Heart right ventricle (tissue), 16 donors: ENCODE data around the gene ADCYAP1R1. TPM values are rescaled to one million over a fixed set of nuclear protein-coding genes. Genes with fewer than 3 reads are reported as not detected.

Source experiments
- ATAC-seq, 8 donors: fragments of 200-7000 bp; cut with Tn5 transposase; one replicate each; pipeline ENCODE4 v1.9.1; 2020; ENCODE audit warnings: mild to moderate bottlenecking in 8 of 8, moderate library complexity in 8 of 8, moderate number of reproducible peaks in 1 of 8
- DNase-seq, 2 donors: peaks; one replicate each; pipeline ENCODE4 v3.0.0-alpha.2; 2020
- H3K27ac ChIP-seq, 10 donors: fragments of 200-600 bp; sonication (generic) in 2 of 10; one replicate each; pipeline versions ENCODE4 v1.5.0 to v1.8.0; 2020 to 2022; ENCODE audit warnings: mild to moderate bottlenecking in 3 of 10
- H3K27me3 ChIP-seq, 7 donors: fragments of 200-600 bp; one replicate each; pipeline ENCODE4 v1.8.0; 2021 to 2022; ENCODE audit warnings: mild to moderate bottlenecking in 2 of 7
- H3K36me3 ChIP-seq, 9 donors: fragments of 200-600 bp; sonication (generic) in 1 of 9; one replicate each; pipeline versions ENCODE4 v1.5.0 to v1.8.0; 2020 to 2022; ENCODE audit warnings: mild to moderate bottlenecking in 2 of 9
- H3K4me1 ChIP-seq, 9 donors: fragments of 200-600 bp; sonication (generic) in 1 of 9; one replicate each; pipeline versions ENCODE4 v1.5.0 to v1.8.0; 2020 to 2022; ENCODE audit warnings: mild to moderate bottlenecking in 4 of 9
- H3K4me3 ChIP-seq, 10 donors: fragments of 200-600 bp; sonication (generic) in 2 of 10; one replicate each; pipeline versions ENCODE4 v1.5.0 to v1.8.0; 2020 to 2022; ENCODE audit warnings: mild to moderate bottlenecking in 7 of 10, moderate library complexity in 2 of 10
- H3K9me3 ChIP-seq, 11 donors: fragments of 200-600 bp in 10 of 11; sonication (generic) in 2 of 11; one replicate each; pipeline versions ENCODE4 v1.5.0 to v1.8.0; 2013 to 2022; ENCODE audit warnings: mild to moderate bottlenecking in 2 of 11, control low read depth in 1 of 11, moderate library complexity in 1 of 11
- WGBS, 2 donors: extraction: QIAGEN DNeasy Blood & Tissue Kit; methylation state at CpG; one replicate each; pipeline ENCODE4 v1.1.7; 2013; ENCODE audit warnings: inconsistent platforms in 1 of 2; 5-methylcytosine and 5-hydroxymethylcytosine counted together
- intact Hi-C, 10 donors: fragments of 100-400 bp; cut with DNase I; formaldehyde crosslinking; loops; one replicate each; pipeline versions ENCODE4 v1.11.1 to v1.14.2; 2022
- polyA plus RNA-seq, 2 donors: library from polyadenylated mRNA; stranded (reverse); fragments of 200-250 nt; gene quantifications; one replicate each; pipeline ENCODE4 v1.2.3, GENCODE V29; 2013
- total RNA-seq, 10 donors: library from RNA; stranded (reverse); fragmentation: NEBNext Ultra II Directional in 3 of 10; extraction: Animal tissue kit (Norgen Biotek cat#: 25700) in 3 of 10; gene quantifications; one replicate each; pipeline versions ENCODE4 v1.2.1 to v1.2.4, GENCODE V29; 2021 to 2023
- TF ChIP-seq, protein P1 (sequence below), 9 donors: fragments of 200-600 bp; sonication (generic) in 2 of 9; IDR thresholded peaks; one replicate each; pipeline versions ENCODE4 v1.5.0 to v1.8.0; 2021 to 2022; ENCODE audit warnings: antibody characterized with exemption in 9 of 9, mild to moderate bottlenecking in 5 of 9, moderate library complexity in 1 of 9
- donor health status: Arrhythmogenic right ventricular cardiomyopathy.
- donor health status: ischemic (EF 13 %, LVEDD 7.1; RV severe dilation, severe dysfunction).
- donor health status: healthy with polysubstance abuse.
- donor health status: DM: no; HTN: yes; CAD: no.
- donor health status: DM: no; HTN: no; CAD: no.
- donor health status: ischemic (EF 25% LVEDD 6.9; RV normal size, moderate dysfunction).
- donor health status: ischemic (EF 25% LVEDD 5.7; RV mildly dilated, moderate dysfunction).
- donor health status: healthy.
- donor health status: DM: yes; HTN: yes; CAD: no.
- donor health status: Ischemic cardiomyopathy.
- donor health status: ischemic (EF 35%, LVEDD 5.7; RV mildly dilated, moderate dysfunction).
- donor health status: nonischemic (EF 11% LVEDD 7.7; RV severe dilation, severe dysfunction).
- donor health status: DM: yes; HTN: yes; CAD: no.
- donor health status: PGD.
- donor health status: ischemic (EF 29% LVEDD 5.4; RV normal size, mild dysfunction).
- donor health status: nonischemic (EF 23%, LVEDD 6.1; RV moderate dilation, normal function).

Gene ADCYAP1R1
- total and polyA plus RNA-seq, 12 donors = 0.59 to 5.8 (median 1.6) TPM

DNA sequence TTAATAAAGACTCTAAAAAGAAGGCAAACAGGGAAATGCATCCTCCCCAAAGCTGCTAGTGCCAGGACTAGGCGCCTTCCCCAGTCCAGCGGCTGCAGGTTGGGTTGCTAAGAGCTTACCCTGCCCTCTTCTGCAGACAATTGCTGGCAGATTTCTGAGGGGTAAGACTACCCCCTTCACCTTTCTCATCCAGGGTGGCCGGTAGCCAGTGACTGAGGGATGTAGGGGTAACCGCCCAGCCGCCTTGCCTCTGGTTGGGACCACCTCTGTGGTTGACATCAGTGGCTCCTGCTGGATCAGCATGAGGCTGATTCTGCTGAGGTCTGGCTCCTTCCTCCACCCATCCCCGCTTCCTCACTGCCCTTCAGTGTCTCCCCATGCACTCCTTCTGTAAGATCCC is 71.2 kb downstream of the ADCYAP1R1 start:
- Histone ChIP-seq H3K27me3 (peaks cover 0 to 7% (median 0%) of the 10 kb centered on the region in 7 donors), H3K4me3 (no peak overlapping the region), H3K27ac (no peak overlapping the region), H3K9me3 (no peaks in the 10 kb centered on the region), H3K36me3 (no peaks in the 10 kb centered on the region), H3K4me1 (peaks cover 0 to 6% (median 0%) of the 10 kb centered on the region in 9 donors)
- TF ChIP-seq, protein P1, sequence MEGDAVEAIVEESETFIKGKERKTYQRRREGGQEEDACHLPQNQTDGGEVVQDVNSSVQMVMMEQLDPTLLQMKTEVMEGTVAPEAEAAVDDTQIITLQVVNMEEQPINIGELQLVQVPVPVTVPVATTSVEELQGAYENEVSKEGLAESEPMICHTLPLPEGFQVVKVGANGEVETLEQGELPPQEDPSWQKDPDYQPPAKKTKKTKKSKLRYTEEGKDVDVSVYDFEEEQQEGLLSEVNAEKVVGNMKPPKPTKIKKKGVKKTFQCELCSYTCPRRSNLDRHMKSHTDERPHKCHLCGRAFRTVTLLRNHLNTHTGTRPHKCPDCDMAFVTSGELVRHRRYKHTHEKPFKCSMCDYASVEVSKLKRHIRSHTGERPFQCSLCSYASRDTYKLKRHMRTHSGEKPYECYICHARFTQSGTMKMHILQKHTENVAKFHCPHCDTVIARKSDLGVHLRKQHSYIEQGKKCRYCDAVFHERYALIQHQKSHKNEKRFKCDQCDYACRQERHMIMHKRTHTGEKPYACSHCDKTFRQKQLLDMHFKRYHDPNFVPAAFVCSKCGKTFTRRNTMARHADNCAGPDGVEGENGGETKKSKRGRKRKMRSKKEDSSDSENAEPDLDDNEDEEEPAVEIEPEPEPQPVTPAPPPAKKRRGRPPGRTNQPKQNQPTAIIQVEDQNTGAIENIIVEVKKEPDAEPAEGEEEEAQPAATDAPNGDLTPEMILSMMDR (IDR thresholded peaks at IDR 0.05) = no peak
- ATAC-seq = peak in 1 of 8 donors; percentile 23
- no peak for DNase-seq
- WGBS, 2 donors = 87 to 91% methylated on average over 6 of the region's 6 CpGs
- intact Hi-C loops = loop anchor here (2.0 to 10.0 kb wide), 6 partner anchors 139 to 325 kb away; no protein-coding TSS in a partner anchor

DNA sequence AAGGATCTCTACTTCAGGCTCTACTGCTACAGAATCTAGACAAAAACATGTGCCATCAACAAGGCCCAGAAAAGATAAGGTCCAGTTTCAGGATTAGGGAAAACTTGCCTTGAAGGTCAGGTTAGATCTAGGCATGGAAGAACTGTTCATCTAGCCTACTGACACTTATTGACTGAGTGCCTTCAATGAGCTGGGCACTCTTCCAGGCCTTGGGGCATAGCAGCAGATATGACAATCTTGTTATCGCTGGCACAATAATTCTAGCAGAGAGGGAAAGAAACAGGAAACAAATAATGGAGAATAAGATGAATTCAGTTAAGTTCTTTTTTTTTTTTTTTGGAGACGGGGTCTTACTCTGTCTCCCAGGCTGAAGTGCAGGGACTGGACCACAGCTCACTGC is 71.6 kb downstream of the ADCYAP1R1 start:
- Histone ChIP-seq H3K4me1 (peaks cover 0 to 6% (median 0%) of the 10 kb centered on the region in 9 donors), H3K4me3 (no peak overlapping the region), H3K9me3 (no peaks in the 10 kb centered on the region), H3K27ac (no peak overlapping the region), H3K36me3 (no peaks in the 10 kb centered on the region), H3K27me3 (peaks cover 0 to 7% (median 0%) of the 10 kb centered on the region in 7 donors)
- no peak for DNase-seq
- 71 to 76% methylated on average over 2 of the region's 2 CpGs for WGBS, 2 donors
- no peak for ATAC-seq
- TF ChIP-seq, protein P1 (IDR thresholded peaks at IDR 0.05) = no peak
- intact Hi-C loops = loop anchor here (2.0 to 10.0 kb wide), 6 partner anchors 139 to 325 kb away; no protein-coding TSS in a partner anchor

DNA sequence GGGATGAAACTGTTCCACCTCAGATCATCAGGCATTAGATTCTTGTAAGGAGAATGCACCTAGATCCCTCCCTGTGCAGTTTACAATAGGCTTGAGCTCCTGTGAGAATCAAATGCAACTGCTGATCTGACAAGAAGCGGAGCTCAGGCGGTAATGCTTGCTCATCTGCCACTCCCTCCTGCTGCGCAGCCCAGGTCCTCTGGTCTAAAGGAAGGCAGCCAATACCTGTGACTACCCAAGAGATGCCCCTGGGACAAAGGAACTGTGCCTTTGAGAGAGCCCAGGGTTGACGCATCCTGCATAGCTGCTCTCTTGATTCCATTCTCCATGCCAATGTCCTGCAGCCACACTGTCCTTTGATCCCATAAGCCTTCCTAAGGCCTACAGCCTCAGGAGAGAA is 73.1 kb downstream of the ADCYAP1R1 start:
- 91 to 93% methylated on average over 4 of the region's 4 CpGs for WGBS, 2 donors
- no peak for ATAC-seq
- Histone ChIP-seq H3K9me3 (no peaks in the 10 kb centered on the region), H3K4me3 (no peak overlapping the region), H3K27ac (no peak overlapping the region), H3K4me1 (peaks cover 0 to 6% (median 0%) of the 10 kb centered on the region in 9 donors), H3K36me3 (no peaks in the 10 kb centered on the region), H3K27me3 (peaks cover 0 to 7% (median 0%) of the 10 kb centered on the region in 7 donors)
- intact Hi-C loops = loop anchor here in 2 of 10 donors (10.0 kb wide), 1 partner anchor 320 kb away; no protein-coding TSS in a partner anchor
- TF ChIP-seq, protein P1 (IDR thresholded peaks at IDR 0.05) = no peak
- DNase-seq = no peak

DNA sequence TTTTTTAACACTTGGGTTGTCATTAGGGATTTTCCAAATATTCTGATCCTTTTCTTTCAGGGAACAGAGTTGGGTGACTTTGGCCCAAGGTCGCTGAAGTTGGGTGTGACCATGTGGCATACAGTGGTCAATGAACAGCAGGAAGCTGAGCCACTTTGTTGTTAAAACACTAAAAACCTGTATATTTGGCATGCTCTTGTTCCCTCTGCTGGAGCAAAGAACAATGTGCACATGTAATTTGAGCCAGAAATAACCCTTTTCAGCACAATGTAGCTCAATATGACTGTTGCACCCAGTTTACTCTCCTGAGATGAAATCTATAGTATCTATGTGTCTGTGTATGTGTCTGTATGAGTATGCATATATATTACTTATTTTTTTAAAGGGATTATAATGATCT is 74.9 kb downstream of the ADCYAP1R1 start:
- Histone ChIP-seq H3K9me3 (no peaks in the 10 kb centered on the region), H3K36me3 (no peaks in the 10 kb centered on the region), H3K4me3 (no peak overlapping the region), H3K27ac (no peak overlapping the region), H3K4me1 (peaks cover 0 to 6% (median 0%) of the 10 kb centered on the region in 9 donors), H3K27me3 (peaks cover 0 to 9% (median 0%) of the 10 kb centered on the region in 7 donors)
- WGBS, 2 donors = 57 to 63% methylated on average over 1 of the region's 1 CpG
- intact Hi-C loops = loop anchor here in 2 of 10 donors (10.0 kb wide), 1 partner anchor 322 kb away; no protein-coding TSS in a partner anchor
- DNase-seq = no peak
- ATAC-seq = no peak
- TF ChIP-seq, protein P1 (IDR thresholded peaks at IDR 0.05) = peak in 3 of 9 donors; percentile 15 to 29 (median 17)
